Neural progenitor cell (in vitro differentiated cells): ENCODE measurements around the gene MUC6.

Source experiments
- EZH2 ChIP-seq: fragments of 200-600 bp; sonication (generic); IDR thresholded peaks from 2 replicates; pipeline ENCODE4 v1.6.1; 2017; ENCODE audit warnings: antibody characterized with exemption, mild to moderate bottlenecking, moderate library complexity
- EZH2phosphoT487 ChIP-seq: fragments of 200-600 bp; sonication (generic); IDR thresholded peaks from 2 replicates; pipeline ENCODE4 v1.6.1; 2017; ENCODE audit warnings: antibody characterized with exemption
- TF ChIP-seq, protein P1 (sequence below): fragments of 200-600 bp; sonication (generic); IDR thresholded peaks from 2 replicates; pipeline ENCODE4 v1.5.1; 2017; ENCODE audit warnings: antibody characterized with exemption, mild to moderate bottlenecking

GRCh38 chr11:1028616-1029015, 7.9 kb downstream of the MUC6 start:
- TF ChIP-seq, protein P1, sequence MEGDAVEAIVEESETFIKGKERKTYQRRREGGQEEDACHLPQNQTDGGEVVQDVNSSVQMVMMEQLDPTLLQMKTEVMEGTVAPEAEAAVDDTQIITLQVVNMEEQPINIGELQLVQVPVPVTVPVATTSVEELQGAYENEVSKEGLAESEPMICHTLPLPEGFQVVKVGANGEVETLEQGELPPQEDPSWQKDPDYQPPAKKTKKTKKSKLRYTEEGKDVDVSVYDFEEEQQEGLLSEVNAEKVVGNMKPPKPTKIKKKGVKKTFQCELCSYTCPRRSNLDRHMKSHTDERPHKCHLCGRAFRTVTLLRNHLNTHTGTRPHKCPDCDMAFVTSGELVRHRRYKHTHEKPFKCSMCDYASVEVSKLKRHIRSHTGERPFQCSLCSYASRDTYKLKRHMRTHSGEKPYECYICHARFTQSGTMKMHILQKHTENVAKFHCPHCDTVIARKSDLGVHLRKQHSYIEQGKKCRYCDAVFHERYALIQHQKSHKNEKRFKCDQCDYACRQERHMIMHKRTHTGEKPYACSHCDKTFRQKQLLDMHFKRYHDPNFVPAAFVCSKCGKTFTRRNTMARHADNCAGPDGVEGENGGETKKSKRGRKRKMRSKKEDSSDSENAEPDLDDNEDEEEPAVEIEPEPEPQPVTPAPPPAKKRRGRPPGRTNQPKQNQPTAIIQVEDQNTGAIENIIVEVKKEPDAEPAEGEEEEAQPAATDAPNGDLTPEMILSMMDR: no peak
- TF ChIP-seq EZH2 (no peak), EZH2phosphoT487 (no peak)
